H1 (cell line): ENCODE data around the gene GLB1L3. TPM values are rescaled to one million over a fixed set of nuclear protein-coding genes. Genes with fewer than 3 reads are reported as not detected.

Experiments used
- BRCA1 ChIP-seq: IDR thresholded peaks from 2 replicates; pipeline ENCODE4 v1.6.1; 2012; ENCODE audit warnings: low read depth, low read length, improper control_type of control experiment
- CHD7 ChIP-seq: fragments of 300-600 bp; sonication (generic); IDR thresholded peaks from 2 replicates; pipeline ENCODE4 v1.7.1; 2012; ENCODE audit warnings: low read length, moderate library complexity, mild to moderate bottlenecking, inconsistent platforms; ENCODE audit not compliant: insufficient replicate concordance
- EGR1 ChIP-seq: IDR thresholded peaks from 2 replicates; pipeline ENCODE4 v1.6.1; 2011; ENCODE audit warnings: low read depth, low read length, borderline replicate concordance
- EZH2 ChIP-seq: fragments of 200-600 bp; sonication (generic); IDR thresholded peaks from 2 replicates; pipeline ENCODE4 v1.7.1; 2012; ENCODE audit warnings: low read depth, mild to moderate bottlenecking, moderate library complexity, low read length, inconsistent platforms; ENCODE audit not compliant: severe bottlenecking
- POLR2AphosphoS5 ChIP-seq: IDR thresholded peaks from 2 replicates; pipeline ENCODE4 v1.6.1; 2011; ENCODE audit warnings: low read depth, low read length
- RFX5 ChIP-seq: IDR thresholded peaks from 2 replicates; pipeline ENCODE4 v1.6.1; 2011; ENCODE audit warnings: low read depth, low read length, improper control_type of control experiment, borderline replicate concordance
- SP1 ChIP-seq: IDR thresholded peaks from 2 replicates; pipeline ENCODE4 v1.6.1; 2011; ENCODE audit warnings: low read depth, low read length
- SP4 ChIP-seq: IDR thresholded peaks from 2 replicates; pipeline ENCODE4 v1.6.1; 2012; ENCODE audit warnings: low read length, inconsistent platforms
- SRF ChIP-seq: IDR thresholded peaks from 2 replicates; pipeline ENCODE4 v1.6.1; 2011; ENCODE audit warnings: mild to moderate bottlenecking, low read depth, low read length, moderate library complexity
- polyA plus RNA-seq, 7 experiments: library from polyadenylated mRNA; depleted of rRNA in 3 of 7; stranded (reverse) in 5 of 7; unstranded in 2 of 7; fragments of >200 nt in 5 of 7; fragments of 200-250 nt in 2 of 7; gene quantifications; 1 replicate in 5 of 7; 2 replicates in 1 of 7; 4 replicates in 1 of 7; pipeline versions ENCODE4 v1.2.1 to v1.2.3, GENCODE V29; 2011 to 2013; ENCODE audit warnings: missing spikeins in 2 of 7, mixed read lengths in 2 of 7
- total RNA-seq: library from RNA; stranded (reverse); fragmentation: NEBNext Ultra II Directional; extraction: Animal tissue kit (Norgen Biotek cat#: 25700); gene quantifications from 2 replicates; pipeline ENCODE4 v1.2.1, GENCODE V29; 2021

Gene GLB1L3
- total and polyA plus RNA-seq, 2 of the 8 experiments (the other 6 are each of a cell fraction or from before 2014, with no cell fraction given) = 14.9 to 33.2 TPM

- TF ChIP-seq CHD7 = no peak
- TF ChIP-seq SRF = no peak
- TF ChIP-seq EGR1 = no peak
- no peak for TF ChIP-seq SP1
- no peak for TF ChIP-seq RFX5
- TF ChIP-seq SP4 = no peak
- TF ChIP-seq EZH2 = no peak
- no peak for TF ChIP-seq POLR2AphosphoS5
- TF ChIP-seq BRCA1 = no peak
These were observed 37.2 kb upstream of the GLB1L3 start (continued) for GRCh38 chr11:134238956-134239355.
